GM12891 (cell line): ENCODE measurements around the gene MAP3K7.

Experiments used
- POLR2A ChIP-seq: IDR thresholded peaks from 2 replicates; pipeline ENCODE4 v1.6.1; 2011; ENCODE audit warnings: low read depth, low read length, control low read depth
- POLR2AphosphoS5 ChIP-seq: IDR thresholded peaks from 2 replicates; pipeline ENCODE4 v1.6.1; 2011; ENCODE audit warnings: low read depth, low read length, control low read depth
- TAF1 ChIP-seq: IDR thresholded peaks from 2 replicates; pipeline ENCODE4 v1.6.1; 2011; ENCODE audit warnings: low read depth, low read length, control low read depth

DNA sequence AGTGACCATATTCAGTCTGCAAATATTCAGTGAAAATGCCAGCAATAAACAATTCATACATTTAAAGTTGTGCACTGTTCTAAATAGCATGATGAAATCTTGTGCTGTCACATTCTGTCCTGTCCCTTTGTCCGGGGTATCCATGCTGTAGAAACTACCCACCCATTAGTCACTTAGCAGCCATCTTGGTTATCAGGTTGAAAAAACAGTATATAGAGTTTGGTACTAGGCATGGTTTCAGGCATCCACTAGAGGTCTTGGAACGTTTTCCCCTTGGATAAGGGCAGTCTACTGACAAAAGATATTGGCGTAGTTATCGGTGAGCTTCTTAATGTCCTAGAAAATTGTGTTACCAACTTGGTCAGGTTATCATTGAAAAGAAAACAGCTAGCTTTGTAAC, 12.3 kb upstream of the MAP3K7 start:
- TF ChIP-seq POLR2A (no peak), POLR2AphosphoS5 (no peak), TAF1 (no peak)
